Measurements from ENCODE around the gene SLC39A11. TPM values are rescaled to one million over a fixed set of nuclear protein-coding genes. Genes with fewer than 3 reads are reported as not detected.

Gene SLC39A11
- total and polyA plus RNA-seq, 5 donors from 2014 or later, result 9.3 to 32.2 (median 11.9) TPM

- Mint-ChIP-seq H3K27ac (no peak overlapping the region), H3K4me3 (no peak overlapping the region), H3K4me1 (no peaks in the 10 kb centered on the region), H3K36me3 (peaks cover 4% of the 10 kb centered on the region), H3K27me3 (no peaks in the 10 kb centered on the region), H3K9me3 (peaks cover 0 to 2% (median 0%) of the 10 kb centered on the region in 7 donors)
- ATAC-seq (ENCODE audit: low read depth in 2 of 2) (no peak), DNase-seq (no peak)
- H3K4me3 ChIP-seq (ENCODE audit: low read depth, low read length), result no peak overlapping the region
- no peaks in the 10 kb centered on the region for H3K27me3 ChIP-seq (ENCODE audit: control insufficient read depth, insufficient read depth, low read length)
- H3K36me3 ChIP-seq (ENCODE audit: control insufficient read depth, insufficient read depth, low read length), result no peaks in the 10 kb centered on the region
- no peak overlapping the region for H3K27ac ChIP-seq (ENCODE audit: insufficient read depth, low read length, poor library complexity, severe bottlenecking)
- no peaks in the 10 kb centered on the region for H3K9me3 ChIP-seq (ENCODE audit: control insufficient read depth in 2 of 2, low read length in 2 of 2)
- H3K4me1 ChIP-seq (ENCODE audit: control insufficient read depth, insufficient read depth, low read length, poor library complexity, severe bottlenecking), result no peaks in the 10 kb centered on the region
Measured at GRCh38 chr17:72659811-72660210, 432.7 kb downstream of the SLC39A11 start.

- no peak overlapping the region for H3K4me3 ChIP-seq (ENCODE audit: low read depth, low read length)
- no peaks in the 10 kb centered on the region for H3K36me3 ChIP-seq (ENCODE audit: control insufficient read depth, insufficient read depth, low read length)
- H3K9me3 Mint-ChIP-seq, result no peaks in the 10 kb centered on the region
- ATAC-seq (ENCODE audit: low read depth in 2 of 2) (no peak), DNase-seq (no peak)
- H3K27ac Mint-ChIP-seq, result no peak overlapping the region
- no peaks in the 10 kb centered on the region for H3K4me1 Mint-ChIP-seq
- H3K27ac ChIP-seq (ENCODE audit: insufficient read depth, low read length, poor library complexity, severe bottlenecking), result no peak overlapping the region
- no peaks in the 10 kb centered on the region for H3K27me3 Mint-ChIP-seq
- no peaks in the 10 kb centered on the region for H3K27me3 ChIP-seq (ENCODE audit: control insufficient read depth, insufficient read depth, low read length)
- no peak overlapping the region for H3K4me3 Mint-ChIP-seq
- no peaks in the 10 kb centered on the region for H3K4me1 ChIP-seq (ENCODE audit: control insufficient read depth, insufficient read depth, low read length, poor library complexity, severe bottlenecking)
- no peaks in the 10 kb centered on the region for H3K9me3 ChIP-seq (ENCODE audit: control insufficient read depth in 2 of 2, low read length in 2 of 2)
- no peaks in the 10 kb centered on the region for H3K36me3 Mint-ChIP-seq
Measured at GRCh38 chr17:72658675-72659074, 433.8 kb downstream of the SLC39A11 start.

- Mint-ChIP-seq H3K4me3 (no peak overlapping the region), H3K9me3 (no peaks in the 10 kb centered on the region), H3K4me1 (no peaks in the 10 kb centered on the region), H3K27ac (no peak overlapping the region), H3K27me3 (no peaks in the 10 kb centered on the region), H3K36me3 (no peaks in the 10 kb centered on the region)
- no peak for ATAC-seq (ENCODE audit: low read depth in 2 of 2)
- no peak overlapping the region for H3K27ac ChIP-seq (ENCODE audit: insufficient read depth, low read length, poor library complexity, severe bottlenecking)
- DNase-seq, result no peak
- no peaks in the 10 kb centered on the region for H3K9me3 ChIP-seq (ENCODE audit: control insufficient read depth in 2 of 2, low read length in 2 of 2)
- no peaks in the 10 kb centered on the region for H3K27me3 ChIP-seq (ENCODE audit: control insufficient read depth, insufficient read depth, low read length)
- H3K36me3 ChIP-seq (ENCODE audit: control insufficient read depth, insufficient read depth, low read length), result no peaks in the 10 kb centered on the region
- no peak overlapping the region for H3K4me3 ChIP-seq (ENCODE audit: low read depth, low read length)
- H3K4me1 ChIP-seq (ENCODE audit: control insufficient read depth, insufficient read depth, low read length, poor library complexity, severe bottlenecking), result no peaks in the 10 kb centered on the region
Measured at GRCh38 chr17:72657467-72658317, 434.8 kb downstream of the SLC39A11 start.

- Mint-ChIP-seq H3K9me3 (no peaks in the 10 kb centered on the region), H3K4me3 (no peak overlapping the region), H3K4me1 (no peaks in the 10 kb centered on the region), H3K27ac (no peak overlapping the region), H3K36me3 (no peaks in the 10 kb centered on the region), H3K27me3 (no peaks in the 10 kb centered on the region)
- no peaks in the 10 kb centered on the region for H3K27me3 ChIP-seq (ENCODE audit: control insufficient read depth, insufficient read depth, low read length)
- no peak overlapping the region for H3K4me3 ChIP-seq (ENCODE audit: low read depth, low read length)
- DNase-seq (no peak), ATAC-seq (ENCODE audit: low read depth in 2 of 2) (no peak)
- H3K36me3 ChIP-seq (ENCODE audit: control insufficient read depth, insufficient read depth, low read length), result no peaks in the 10 kb centered on the region
- H3K4me1 ChIP-seq (ENCODE audit: control insufficient read depth, insufficient read depth, low read length, poor library complexity, severe bottlenecking), result no peaks in the 10 kb centered on the region
- H3K9me3 ChIP-seq (ENCODE audit: control insufficient read depth in 2 of 2, low read length in 2 of 2), result no peaks in the 10 kb centered on the region
- H3K27ac ChIP-seq (ENCODE audit: insufficient read depth, low read length, poor library complexity, severe bottlenecking), result no peak overlapping the region
Measured at GRCh38 chr17:72656130-72656763, 436.2 kb downstream of the SLC39A11 start.

GRCh38 chr17:72654706-72655105, 437.8 kb downstream of the SLC39A11 start:
- no peak for DNase-seq
- Mint-ChIP-seq H3K9me3 (no peaks in the 10 kb centered on the region), H3K27ac (no peak overlapping the region), H3K27me3 (no peaks in the 10 kb centered on the region), H3K36me3 (peaks cover 5% of the 10 kb centered on the region), H3K4me1 (no peaks in the 10 kb centered on the region), H3K4me3 (no peak overlapping the region)
- Histone ChIP-seq H3K27me3 (ENCODE audit: control insufficient read depth, insufficient read depth, low read length) (no peaks in the 10 kb centered on the region), H3K9me3 (ENCODE audit: control insufficient read depth in 2 of 2, low read length in 2 of 2) (no peaks in the 10 kb centered on the region), H3K4me1 (ENCODE audit: control insufficient read depth, insufficient read depth, low read length, poor library complexity, severe bottlenecking) (no peaks in the 10 kb centered on the region), H3K36me3 (ENCODE audit: control insufficient read depth, insufficient read depth, low read length) (no peaks in the 10 kb centered on the region), H3K27ac (ENCODE audit: insufficient read depth, low read length, poor library complexity, severe bottlenecking) (no peak overlapping the region), H3K4me3 (ENCODE audit: low read depth, low read length) (no peak overlapping the region)
- no peak for ATAC-seq (ENCODE audit: low read depth in 2 of 2)

GRCh38 chr17:72651988-72652387, 440.5 kb downstream of the SLC39A11 start:
- H3K36me3 ChIP-seq (ENCODE audit: control insufficient read depth, insufficient read depth, low read length), result no peaks in the 10 kb centered on the region
- no peak overlapping the region for H3K4me3 ChIP-seq (ENCODE audit: low read depth, low read length)
- no peak overlapping the region for H3K4me3 Mint-ChIP-seq
- no peak overlapping the region for H3K27ac ChIP-seq (ENCODE audit: insufficient read depth, low read length, poor library complexity, severe bottlenecking)
- peaks cover 17% of the 10 kb centered on the region for H3K36me3 Mint-ChIP-seq
- H3K4me1 ChIP-seq (ENCODE audit: control insufficient read depth, insufficient read depth, low read length, poor library complexity, severe bottlenecking), result no peaks in the 10 kb centered on the region
- no peaks in the 10 kb centered on the region for H3K27me3 Mint-ChIP-seq
- no peak overlapping the region for H3K27ac Mint-ChIP-seq
- no peak for ATAC-seq (ENCODE audit: low read depth in 2 of 2)
- H3K4me1 Mint-ChIP-seq, result no peaks in the 10 kb centered on the region
- H3K27me3 ChIP-seq (ENCODE audit: control insufficient read depth, insufficient read depth, low read length), result no peaks in the 10 kb centered on the region
- peaks cover 0 to 1% (median 0%) of the 10 kb centered on the region in 7 donors for H3K9me3 Mint-ChIP-seq
- no peaks in the 10 kb centered on the region for H3K9me3 ChIP-seq (ENCODE audit: control insufficient read depth in 2 of 2, low read length in 2 of 2)
- DNase-seq, result no peak

GRCh38 chr17:72648702-72649101, 443.8 kb downstream of the SLC39A11 start:
- H3K36me3 ChIP-seq (ENCODE audit: control insufficient read depth, insufficient read depth, low read length), result peaks cover 3% of the 10 kb centered on the region
- DNase-seq, result no peak
- no peaks in the 10 kb centered on the region for H3K27me3 ChIP-seq (ENCODE audit: control insufficient read depth, insufficient read depth, low read length)
- Mint-ChIP-seq H3K4me1 (no peaks in the 10 kb centered on the region), H3K9me3 (peaks cover 0 to 3% (median 0%) of the 10 kb centered on the region in 7 donors), H3K27me3 (no peaks in the 10 kb centered on the region), H3K36me3 (peaks cover 23% of the 10 kb centered on the region), H3K4me3 (no peak overlapping the region), H3K27ac (no peak overlapping the region)
- H3K4me1 ChIP-seq (ENCODE audit: control insufficient read depth, insufficient read depth, low read length, poor library complexity, severe bottlenecking), result no peaks in the 10 kb centered on the region
- no peaks in the 10 kb centered on the region for H3K9me3 ChIP-seq (ENCODE audit: control insufficient read depth in 2 of 2, low read length in 2 of 2)
- no peak for ATAC-seq (ENCODE audit: low read depth in 2 of 2)
- no peak overlapping the region for H3K27ac ChIP-seq (ENCODE audit: insufficient read depth, low read length, poor library complexity, severe bottlenecking)
- no peak overlapping the region for H3K4me3 ChIP-seq (ENCODE audit: low read depth, low read length)

- H3K27ac ChIP-seq (ENCODE audit: insufficient read depth, low read length, poor library complexity, severe bottlenecking), result no peak overlapping the region
- H3K27ac Mint-ChIP-seq, result no peak overlapping the region
- H3K4me1 Mint-ChIP-seq, result no peaks in the 10 kb centered on the region
- peaks cover 3% of the 10 kb centered on the region for H3K36me3 ChIP-seq (ENCODE audit: control insufficient read depth, insufficient read depth, low read length)
- no peaks in the 10 kb centered on the region for H3K9me3 ChIP-seq (ENCODE audit: control insufficient read depth in 2 of 2, low read length in 2 of 2)
- peaks cover 0 to 3% (median 0%) of the 10 kb centered on the region in 7 donors for H3K9me3 Mint-ChIP-seq
- H3K4me1 ChIP-seq (ENCODE audit: control insufficient read depth, insufficient read depth, low read length, poor library complexity, severe bottlenecking), result no peaks in the 10 kb centered on the region
- ATAC-seq (ENCODE audit: low read depth in 2 of 2) (no peak), DNase-seq (no peak)
- H3K4me3 Mint-ChIP-seq, result no peak overlapping the region
- peaks cover 23% of the 10 kb centered on the region for H3K36me3 Mint-ChIP-seq
- no peaks in the 10 kb centered on the region for H3K27me3 Mint-ChIP-seq
- H3K27me3 ChIP-seq (ENCODE audit: control insufficient read depth, insufficient read depth, low read length), result no peaks in the 10 kb centered on the region
- no peak overlapping the region for H3K4me3 ChIP-seq (ENCODE audit: low read depth, low read length)
Measured at GRCh38 chr17:72646176-72646575, 446.3 kb downstream of the SLC39A11 start.

All from CD4-positive, CD25-positive, alpha-beta regulatory T cell (primary cell).